Endothelial cell of umbilical vein (primary cell): Measurements from ENCODE around the gene GUCA2B. TPM values are rescaled to one million over a fixed set of nuclear protein-coding genes. Genes with fewer than 3 reads are reported as not detected.

ENCODE experiments used
- BruUV-seq: library from RNA; stranded (reverse); fragments of 400-500 nt; replicated peaks from 2 replicates; lab custom pipeline; 2021; lab: Mats Ljungman, UMichigan
- CTCF ChIA-PET: fragments of 300-600, 350-600 bp; sonication (Branson Sonifier 250); formaldehyde crosslinking; loops from one replicate; lab custom pipeline; 2021; ENCODE audit warnings: antibody characterized with exemption, inconsistent platforms; lab: Charles Lee
- POLR2A ChIA-PET: fragments of 300-600, 350-600 bp; sonication (Branson Sonifier 250); formaldehyde crosslinking; loops from one replicate; lab custom pipeline; 2021; ENCODE audit warnings: antibody characterized with exemption, inconsistent platforms; lab: Charles Lee
- DNase-seq: peaks from one replicate; pipeline ENCODE4 v3.0.0-alpha.2; 2011; ENCODE audit warnings: low read depth, low spot score
- FAIRE-seq: peaks from 2 replicates; lab custom pipeline; 2011; peaks lifted over from hg19 to GRCh38; lab: Jason Lieb, UNC
- H2AFZ ChIP-seq: 2 replicates; pipeline ENCODE4 v1.6.0; 2012; ENCODE audit warnings: low read depth, low read length, control low read depth, inconsistent platforms
- H3K27ac ChIP-seq: 2 replicates; pipeline ENCODE4 v1.5.1; 2011; ENCODE audit warnings: low read depth, mild to moderate bottlenecking, control low read depth, low read length, moderate library complexity; ENCODE audit not compliant: insufficient read depth
- H3K27me3 ChIP-seq, 2 experiments: 2 replicates each; pipeline versions ENCODE4 v1.6.0 to v1.6.1; 2011; ENCODE audit warnings: low read length in 2 of 2, mixed read lengths in 1 of 2; ENCODE audit not compliant: control insufficient read depth in 2 of 2, insufficient read depth in 2 of 2
- H3K36me3 ChIP-seq, 2 experiments: 2 replicates in 1 of 2; 3 replicates in 1 of 2; pipeline ENCODE4 v1.5.1; 2011; ENCODE audit warnings: low read length in 2 of 2, mild to moderate bottlenecking in 1 of 2, moderate library complexity in 1 of 2; ENCODE audit not compliant: control insufficient read depth in 2 of 2, insufficient read depth in 2 of 2; ENCODE audit errors: extremely low read depth in 1 of 2
- H3K4me1 ChIP-seq: 3 replicates; pipeline ENCODE4 v1.5.1; 2011; ENCODE audit warnings: mild to moderate bottlenecking, low read length; ENCODE audit not compliant: control insufficient read depth, insufficient read depth; ENCODE audit errors: extremely low read depth
- H3K4me2 ChIP-seq: 2 replicates; pipeline ENCODE4 v1.6.1; 2011; ENCODE audit warnings: low read length, control low read depth, mixed read lengths; ENCODE audit not compliant: insufficient read depth
- H3K4me3 ChIP-seq, 3 experiments: fragments of 200-600 bp in 1 of 3; sonication (generic), shearing (Covaris generic) in 1 of 3; replicated peaks in 1 of 3; 2 replicates each; pipeline ENCODE4 v1.5.1; 2011 to 2016; ENCODE audit warnings: control low read depth in 3 of 3, low read length in 3 of 3, mild to moderate bottlenecking in 2 of 3, inconsistent platforms in 1 of 3, low read depth in 1 of 3, moderate library complexity in 1 of 3; ENCODE audit not compliant: insufficient read depth in 1 of 3
- H3K79me2 ChIP-seq: 2 replicates; pipeline ENCODE4 v1.6.0; 2012; ENCODE audit warnings: low read length, inconsistent platforms; ENCODE audit not compliant: control insufficient read depth, insufficient read depth
- H3K9ac ChIP-seq: replicated peaks from 2 replicates; pipeline ENCODE3; 2011; ENCODE audit warnings: low read length, control low read depth; ENCODE audit not compliant: insufficient read depth; ENCODE audit errors: extremely low read depth
- H3K9me1 ChIP-seq: replicated peaks from 3 replicates; pipeline ENCODE4 v1.6.0; 2011; ENCODE audit warnings: mild to moderate bottlenecking, low read length; ENCODE audit not compliant: control insufficient read depth, insufficient read depth; ENCODE audit errors: extremely low read depth
- H3K9me3 ChIP-seq: replicated peaks from 2 replicates; pipeline ENCODE4 v1.5.1; 2012; ENCODE audit warnings: low read length, inconsistent platforms; ENCODE audit not compliant: control insufficient read depth, insufficient read depth
- H4K20me1 ChIP-seq: replicated peaks from 2 replicates; pipeline ENCODE3; 2011; ENCODE audit warnings: mild to moderate bottlenecking, low read length; ENCODE audit not compliant: control insufficient read depth, insufficient read depth; ENCODE audit errors: extremely low read depth
- EZH2 ChIP-seq: IDR thresholded peaks from 2 replicates; pipeline ENCODE4 v1.6.1; 2012; ENCODE audit warnings: borderline replicate concordance, low read depth, mild to moderate bottlenecking, moderate library complexity, low read length, inconsistent platforms; ENCODE audit not compliant: severe bottlenecking
- FOS ChIP-seq: IDR thresholded peaks from 2 replicates; pipeline ENCODE4 v1.6.1; 2011; ENCODE audit warnings: mild to moderate bottlenecking, low read length, moderate library complexity, borderline replicate concordance; ENCODE audit not compliant: insufficient read depth
- GATA2 ChIP-seq: IDR thresholded peaks from 2 replicates; pipeline ENCODE4 v1.7.0; 2011; ENCODE audit warnings: low read depth, mild to moderate bottlenecking, moderate library complexity, mixed read lengths, low read length; ENCODE audit not compliant: insufficient read length, insufficient read depth
- JUN ChIP-seq: IDR thresholded peaks from 2 replicates; pipeline ENCODE4 v1.6.1; 2011; ENCODE audit warnings: borderline replicate concordance, low read depth; ENCODE audit not compliant: insufficient read length, insufficient read depth
- MYC ChIP-seq: IDR thresholded peaks from one replicate; pipeline ENCODE4 v1.6.1; 2011; ENCODE audit warnings: mild to moderate bottlenecking, low read depth, low read length
- POLR2A ChIP-seq: IDR thresholded peaks from 2 replicates; pipeline ENCODE4 v1.6.1; 2012; ENCODE audit warnings: low read depth, mild to moderate bottlenecking, control low read depth, low read length
- POLR2AphosphoS5 ChIP-seq: IDR thresholded peaks from 2 replicates; pipeline ENCODE4 v1.6.1; 2012; ENCODE audit warnings: low read depth, mild to moderate bottlenecking, control low read depth, low read length, moderate library complexity; ENCODE audit not compliant: insufficient read depth
- dilution Hi-C: fragments of 300-500 bp; cut with MboI; formaldehyde crosslinking; loops from one replicate; pipeline ENCODE4 v1.15.0; 2019; ENCODE audit warnings: low sequenced_read_pairs; ENCODE audit not compliant: extremely low pct_ligation_motif_present
- intact Hi-C: fragments of 100-400 bp; cut with micrococcal nuclease; formaldehyde crosslinking; loops from one replicate; pipeline ENCODE4 v1.10.0; 2022
- polyA plus RNA-seq, 4 experiments: library from polyadenylated mRNA; depleted of rRNA in 3 of 4; stranded (reverse) in 3 of 4; unstranded in 1 of 4; fragments of >200 nt; gene quantifications; 2 replicates each; pipeline versions ENCODE4 v1.2.1 to v1.2.3, GENCODE V29; 2011 to 2012; ENCODE audit warnings: missing spikeins in 1 of 4
- total RNA-seq: library from RNA; stranded (reverse); gene quantifications from 2 replicates; pipeline ENCODE4 v1.2.3, GENCODE V29; 2021
- TF ChIP-seq, protein P1 (sequence below), 2 donors: IDR thresholded peaks; 1 replicate in 1 of 2; 2 replicates in 1 of 2; pipeline ENCODE4 v1.5.1; 2011; ENCODE audit warnings: low read length in 2 of 2, mild to moderate bottlenecking in 2 of 2, moderate library complexity in 2 of 2, control low read depth in 1 of 2, inconsistent platforms in 1 of 2, low read depth in 1 of 2; ENCODE audit not compliant: insufficient read depth in 1 of 2; ENCODE audit errors: extremely low read depth in 1 of 2
- TF ChIP-seq, protein P2 (sequence below): IDR thresholded peaks from 2 replicates; pipeline ENCODE4 v1.6.1; 2011; ENCODE audit not compliant: insufficient read depth, insufficient read length

GUCA2B gene
- total and polyA plus RNA-seq, 2 donors (not counting 3 experiments of a cell fraction or from before 2014, with no cell fraction given) = not detected

DNA sequence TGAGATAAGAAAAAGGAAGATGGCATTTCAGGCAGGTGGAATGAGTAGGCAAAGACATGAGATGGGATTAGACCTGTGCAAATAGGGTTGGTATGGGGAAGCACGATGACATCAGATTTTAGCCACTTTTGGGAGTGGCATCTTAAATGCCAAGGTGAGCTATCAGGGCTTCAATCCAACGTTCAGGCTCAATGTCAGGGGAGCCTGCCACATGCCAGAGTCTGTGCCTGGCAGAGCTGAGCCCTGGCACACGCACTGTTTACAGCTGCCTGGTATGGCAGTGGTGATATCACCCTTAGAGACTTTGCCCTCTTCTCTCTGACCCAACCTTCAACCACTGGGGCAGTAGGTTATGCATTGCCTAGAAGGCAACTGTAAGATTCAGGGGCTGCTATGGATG lies 1.1 kb upstream of the GUCA2B start:
- Histone ChIP-seq H3K9me3 (no peaks in the 10 kb centered on the region), H3K79me2 (no peaks in the 10 kb centered on the region), H3K27ac (no peak overlapping the region), H3K4me1 (no peaks in the 10 kb centered on the region), H3K4me3 (no peak overlapping the region), H3K4me2 (no peak overlapping the region), H4K20me1 (no peaks in the 10 kb centered on the region), H2AFZ (no peak overlapping the region), H3K27me3 (peaks cover 5 to 9% of the 10 kb centered on the region in 2 experiments), H3K9me1 (no peaks in the 10 kb centered on the region), H3K36me3 (no peaks in the 10 kb centered on the region), H3K9ac (no peak overlapping the region)
- intact Hi-C loops (no loop called here), dilution Hi-C loops (no loop called here)
- no TSS peak for BruUV-seq
- DNase-seq (no peak), FAIRE-seq (no peak)
- ChIA-PET CTCF (interaction anchor here (1.0 to 3.6 kb wide), 2 partner anchors 13 to 21 kb away, joined by 3 to 14 read pairs; no protein-coding TSS in a partner anchor), POLR2A (no interaction called here)
- TF ChIP-seq FOS = no peak
- TF ChIP-seq GATA2 = no peak
- no peak for TF ChIP-seq POLR2A
- TF ChIP-seq, protein P1, sequence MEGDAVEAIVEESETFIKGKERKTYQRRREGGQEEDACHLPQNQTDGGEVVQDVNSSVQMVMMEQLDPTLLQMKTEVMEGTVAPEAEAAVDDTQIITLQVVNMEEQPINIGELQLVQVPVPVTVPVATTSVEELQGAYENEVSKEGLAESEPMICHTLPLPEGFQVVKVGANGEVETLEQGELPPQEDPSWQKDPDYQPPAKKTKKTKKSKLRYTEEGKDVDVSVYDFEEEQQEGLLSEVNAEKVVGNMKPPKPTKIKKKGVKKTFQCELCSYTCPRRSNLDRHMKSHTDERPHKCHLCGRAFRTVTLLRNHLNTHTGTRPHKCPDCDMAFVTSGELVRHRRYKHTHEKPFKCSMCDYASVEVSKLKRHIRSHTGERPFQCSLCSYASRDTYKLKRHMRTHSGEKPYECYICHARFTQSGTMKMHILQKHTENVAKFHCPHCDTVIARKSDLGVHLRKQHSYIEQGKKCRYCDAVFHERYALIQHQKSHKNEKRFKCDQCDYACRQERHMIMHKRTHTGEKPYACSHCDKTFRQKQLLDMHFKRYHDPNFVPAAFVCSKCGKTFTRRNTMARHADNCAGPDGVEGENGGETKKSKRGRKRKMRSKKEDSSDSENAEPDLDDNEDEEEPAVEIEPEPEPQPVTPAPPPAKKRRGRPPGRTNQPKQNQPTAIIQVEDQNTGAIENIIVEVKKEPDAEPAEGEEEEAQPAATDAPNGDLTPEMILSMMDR (IDR thresholded peaks at IDR 0.05; ENCODE audit: extremely low read depth in 1 of 2, insufficient read depth in 1 of 2, low read depth in 1 of 2, low read length in 2 of 2) = no peak
- TF ChIP-seq POLR2AphosphoS5 = no peak
- TF ChIP-seq JUN = no peak
- TF ChIP-seq, protein P2, sequence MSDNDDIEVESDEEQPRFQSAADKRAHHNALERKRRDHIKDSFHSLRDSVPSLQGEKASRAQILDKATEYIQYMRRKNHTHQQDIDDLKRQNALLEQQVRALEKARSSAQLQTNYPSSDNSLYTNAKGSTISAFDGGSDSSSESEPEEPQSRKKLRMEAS = no peak
- no peak for TF ChIP-seq MYC
- no peak for TF ChIP-seq EZH2
